Spinal cord (tissue), 10 donors: ENCODE data around the gene CCT7. TPM values are rescaled to one million over a fixed set of nuclear protein-coding genes. Genes with fewer than 3 reads are reported as not detected.

Source experiments
- DNase-seq, 6 donors: peaks; one replicate each; pipeline versions ENCODE4 v3.0.0 to v3.0.0-alpha.2; 2013 to 2015; ENCODE audit warnings: low spot score in 6 of 6, low read depth in 4 of 6
- H3K27ac ChIP-seq: one replicate; pipeline ENCODE4 v1.5.1; 2013; ENCODE audit warnings: low read depth, low read length, control low read depth
- H3K27me3 ChIP-seq: one replicate; pipeline ENCODE4 v1.6.1; 2013; ENCODE audit warnings: low read length; ENCODE audit not compliant: control insufficient read depth, insufficient read depth
- H3K36me3 ChIP-seq: one replicate; pipeline ENCODE4 v1.6.1; 2013; ENCODE audit warnings: low read length; ENCODE audit not compliant: control insufficient read depth, insufficient read depth
- H3K4me1 ChIP-seq: one replicate; pipeline ENCODE4 v1.6.1; 2013; ENCODE audit warnings: low read length; ENCODE audit not compliant: control insufficient read depth, insufficient read depth
- H3K4me3 ChIP-seq: one replicate; pipeline ENCODE4 v1.5.1; 2013; ENCODE audit warnings: low read depth, low read length, control low read depth
- H3K9me3 ChIP-seq: one replicate; pipeline ENCODE4 v1.6.1; 2013; ENCODE audit warnings: low read length; ENCODE audit not compliant: control insufficient read depth, insufficient read depth
- WGBS: methylation state at CpG from one replicate; pipeline ENCODE4 v1.1.5; 2013; ENCODE audit warnings: missing lambda C conversion rate; ENCODE audit not compliant: insufficient coverage; 5-methylcytosine and 5-hydroxymethylcytosine counted together
- polyA plus RNA-seq, 2 donors: library from polyadenylated mRNA; unstranded; fragments of 120-200 nt; gene quantifications; one replicate each; pipeline ENCODE4 v1.2.1, GENCODE V29; 2013; ENCODE audit not compliant: insufficient read length in 2 of 2
- total RNA-seq, 2 donors: library from RNA; depleted of rRNA in 1 of 2; stranded (reverse); fragments of 120-200 nt in 1 of 2; fragments of >200 nt in 1 of 2; gene quantifications; one replicate each; pipeline versions ENCODE4 v1.2.3 to v1.2.4, GENCODE V29; 2013 to 2014
- donor health status: healthy.

CCT7 gene
- total and polyA plus RNA-seq, 4 donors, result 194 to 248 (median 219) TPM

DNA sequence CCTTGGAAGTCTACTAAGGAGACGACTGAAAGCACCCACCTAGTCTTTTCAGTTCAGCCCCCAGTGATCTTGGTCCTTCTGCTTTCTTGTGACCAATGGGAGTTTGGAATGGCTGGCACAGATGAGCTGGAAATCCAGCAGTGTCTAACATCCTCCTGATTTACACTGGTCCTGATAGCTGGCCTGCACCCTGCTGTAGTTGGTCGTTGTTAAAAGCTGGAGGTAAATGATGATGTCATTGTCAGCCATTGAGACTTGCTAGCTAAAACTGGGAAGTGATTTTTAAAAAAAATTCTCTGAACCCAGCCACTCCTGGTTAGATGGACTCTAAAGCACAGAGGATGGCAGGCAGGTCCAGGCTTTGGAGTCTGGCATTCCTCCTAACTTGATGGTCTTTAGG is 19.3 kb downstream of the CCT7 start:
- Histone ChIP-seq H3K4me3 (no peak overlapping the region), H3K27ac (no peak overlapping the region), H3K4me1 (no peaks in the 10 kb centered on the region), H3K36me3 (peaks cover 70% of the 10 kb centered on the region), H3K9me3 (no peaks in the 10 kb centered on the region), H3K27me3 (no peaks in the 10 kb centered on the region)
- DNase-seq, result no peak
- WGBS, result 60% methylated on average over 1 of the region's 2 CpGs

DNA sequence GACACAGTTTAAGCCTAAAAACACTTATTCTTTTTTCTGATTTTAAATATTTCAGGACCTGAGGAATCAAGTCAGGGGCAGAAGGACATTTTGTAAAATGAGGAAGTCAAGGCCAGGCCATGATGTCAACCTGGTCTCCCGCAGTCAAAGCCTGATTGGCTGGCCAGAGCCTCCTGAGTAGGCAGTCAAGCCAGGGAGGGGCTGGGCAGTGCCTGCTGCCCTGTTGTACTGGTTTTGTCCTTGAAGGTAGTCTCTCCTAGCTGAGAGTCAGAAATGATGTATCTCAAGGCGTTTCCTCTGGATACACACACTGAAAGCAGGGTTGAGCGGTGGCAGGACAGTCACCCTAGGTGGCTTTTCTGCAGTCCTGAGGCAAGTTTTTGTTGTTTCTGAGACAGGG is 19.8 kb downstream of the CCT7 start:
- Histone ChIP-seq H3K9me3 (no peaks in the 10 kb centered on the region), H3K36me3 (peaks cover 70% of the 10 kb centered on the region), H3K4me3 (no peak overlapping the region), H3K4me1 (no peaks in the 10 kb centered on the region), H3K27me3 (no peaks in the 10 kb centered on the region), H3K27ac (no peak overlapping the region)
- 98% methylated on average over 3 of the region's 3 CpGs for WGBS
- no peak for DNase-seq

DNA sequence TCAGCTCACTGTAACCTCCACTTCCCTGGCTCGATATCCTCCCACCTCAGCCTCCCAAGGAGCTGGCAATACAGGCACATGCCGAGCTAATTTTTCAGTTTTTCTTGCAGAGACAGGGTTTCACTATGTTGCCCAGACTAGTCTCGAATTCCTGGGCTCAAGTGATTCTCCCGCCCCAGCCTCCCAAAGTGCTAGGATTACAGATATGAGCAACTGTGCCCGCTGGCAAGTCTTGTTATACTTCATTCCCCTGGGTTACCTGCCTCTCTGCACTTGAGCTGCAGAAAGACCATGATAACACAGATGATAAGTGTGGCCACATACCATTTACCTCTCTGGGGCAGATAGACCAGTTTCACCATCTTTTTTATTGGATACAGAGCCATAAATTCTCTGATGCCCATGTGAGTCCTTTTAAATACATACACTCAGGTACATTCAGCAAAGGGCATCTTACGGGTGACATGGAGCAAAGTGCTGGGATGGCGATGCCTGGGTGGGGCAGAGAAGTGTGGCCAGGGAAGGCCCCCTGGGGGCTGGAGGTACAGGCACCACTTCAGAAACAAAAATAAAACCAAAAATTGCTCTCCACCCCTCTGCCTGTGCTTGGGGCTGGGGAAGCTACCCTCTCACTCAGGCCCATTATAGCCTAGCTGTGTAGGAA is 20.4 kb downstream of the CCT7 start:
- no peak overlapping the region for H3K4me3 ChIP-seq
- 94% methylated on average over 6 of the region's 7 CpGs for WGBS
- no peak overlapping the region for H3K27ac ChIP-seq
- no peaks in the 10 kb centered on the region for H3K27me3 ChIP-seq
- no peaks in the 10 kb centered on the region for H3K9me3 ChIP-seq
- no peak for DNase-seq
- peaks cover 72% of the 10 kb centered on the region for H3K36me3 ChIP-seq
- no peaks in the 10 kb centered on the region for H3K4me1 ChIP-seq

DNA sequence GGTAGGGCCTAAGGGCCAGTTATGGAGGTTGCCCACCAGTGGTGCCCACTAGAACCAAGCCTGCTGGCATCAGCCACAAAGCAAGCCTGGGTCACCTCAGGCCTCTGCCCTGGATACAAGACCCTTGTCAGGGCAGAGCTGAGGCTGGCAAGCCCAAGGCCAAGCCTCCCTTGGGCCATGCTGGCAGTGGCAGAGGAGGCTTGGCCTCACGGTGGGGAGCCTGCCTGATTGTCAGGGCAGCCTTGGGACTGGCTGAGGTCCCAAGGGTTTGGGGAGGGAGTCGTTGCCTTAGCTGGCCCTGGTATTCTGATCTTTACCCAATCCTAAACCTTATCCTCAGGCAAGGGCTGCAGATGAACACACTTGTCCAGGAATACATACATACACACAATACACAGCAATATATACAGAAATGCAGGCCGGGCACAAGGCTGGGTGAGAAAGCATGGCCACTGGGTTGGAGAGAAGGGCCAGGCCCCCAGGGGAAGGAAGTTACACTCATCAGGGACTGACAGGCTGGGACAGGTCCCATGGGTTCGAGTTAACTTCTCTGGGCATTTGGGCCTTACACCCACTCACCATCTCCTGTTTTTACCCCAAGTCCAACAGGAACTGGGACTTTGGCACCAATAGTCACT is 21.0 kb downstream of the CCT7 start:
- Histone ChIP-seq H3K36me3 (peaks cover 72% of the 10 kb centered on the region), H3K4me3 (no peak overlapping the region), H3K27me3 (no peaks in the 10 kb centered on the region), H3K9me3 (no peaks in the 10 kb centered on the region), H3K4me1 (no peaks in the 10 kb centered on the region), H3K27ac (no peak overlapping the region)
- DNase-seq, result no peak
- WGBS, result 82% methylated on average over 1 of the region's 4 CpGs

DNA sequence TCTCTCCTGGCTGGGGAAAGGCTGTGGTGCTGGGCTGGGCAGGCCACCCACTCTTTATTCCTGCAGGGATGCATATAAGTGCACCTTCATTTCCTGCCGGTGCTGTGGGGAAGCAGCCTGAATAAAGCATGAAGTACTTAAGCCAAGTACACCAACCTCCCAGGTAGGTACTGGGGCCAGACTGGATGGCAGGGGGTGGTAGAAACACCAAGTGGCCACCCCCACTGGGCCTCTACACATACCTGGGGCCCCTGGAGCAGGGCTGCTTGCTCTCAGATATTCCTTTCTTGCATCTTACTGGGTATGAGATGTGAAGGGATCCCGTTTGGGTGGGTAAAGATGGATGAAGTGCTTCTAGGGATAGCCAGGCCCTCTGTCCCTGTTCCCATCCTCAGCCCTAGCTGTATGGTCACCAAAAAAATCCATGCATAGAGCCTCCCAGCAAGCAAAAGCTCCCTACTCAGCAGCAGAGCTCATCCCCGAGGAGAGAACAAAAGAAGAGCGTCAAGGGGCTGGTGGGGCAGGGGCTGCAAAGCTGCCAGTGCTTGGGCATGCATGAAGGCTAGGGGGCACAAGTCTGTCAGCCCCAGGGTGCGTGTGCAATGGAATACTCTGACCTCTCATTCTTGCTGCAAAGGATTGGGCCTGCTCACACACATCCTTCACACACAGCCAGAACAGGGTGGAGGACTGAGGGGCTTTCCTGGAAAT is 22.0 kb downstream of the CCT7 start:
- Histone ChIP-seq H3K9me3 (no peaks in the 10 kb centered on the region), H3K36me3 (peaks cover 70% of the 10 kb centered on the region), H3K27ac (no peak overlapping the region), H3K27me3 (no peaks in the 10 kb centered on the region), H3K4me3 (no peak overlapping the region), H3K4me1 (no peaks in the 10 kb centered on the region)
- 14% methylated on average over 1 of the region's 5 CpGs for WGBS
- DNase-seq, result no peak

DNA sequence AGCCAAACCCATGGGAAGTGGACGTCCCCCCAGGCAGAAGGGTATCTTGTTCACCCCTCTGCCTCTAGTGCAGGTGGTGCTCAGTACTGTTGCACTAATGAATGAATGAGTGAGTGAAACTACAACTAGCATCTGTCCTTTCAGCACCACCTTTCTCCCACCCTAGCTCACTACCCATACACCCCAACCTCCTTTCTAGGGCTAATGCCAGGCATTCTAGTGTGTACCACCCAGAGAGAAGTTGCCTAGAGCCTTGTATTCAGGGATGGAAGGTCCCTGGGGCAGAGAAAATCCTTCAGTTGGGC is 22.5 kb downstream of the CCT7 start:
- DNase-seq, result no peak
- Histone ChIP-seq H3K36me3 (peaks cover 67% of the 10 kb centered on the region), H3K27me3 (no peaks in the 10 kb centered on the region), H3K4me3 (no peak overlapping the region), H3K4me1 (no peaks in the 10 kb centered on the region), H3K9me3 (no peaks in the 10 kb centered on the region), H3K27ac (no peak overlapping the region)
- 80% methylated on average over 1 of the region's 1 CpG for WGBS

- H3K4me1 ChIP-seq, result no peaks in the 10 kb centered on the region
- no peak overlapping the region for H3K27ac ChIP-seq
- H3K4me3 ChIP-seq, result no peak overlapping the region
- DNase-seq, result no peak
- no peaks in the 10 kb centered on the region for H3K27me3 ChIP-seq
- H3K36me3 ChIP-seq, result peaks cover 65% of the 10 kb centered on the region
- no peaks in the 10 kb centered on the region for H3K9me3 ChIP-seq
- WGBS, result 97% methylated on average over 2 of the region's 2 CpGs
These were observed 22.9 kb downstream of the CCT7 start for GRCh38 chr2:73257021-73257420.

DNA sequence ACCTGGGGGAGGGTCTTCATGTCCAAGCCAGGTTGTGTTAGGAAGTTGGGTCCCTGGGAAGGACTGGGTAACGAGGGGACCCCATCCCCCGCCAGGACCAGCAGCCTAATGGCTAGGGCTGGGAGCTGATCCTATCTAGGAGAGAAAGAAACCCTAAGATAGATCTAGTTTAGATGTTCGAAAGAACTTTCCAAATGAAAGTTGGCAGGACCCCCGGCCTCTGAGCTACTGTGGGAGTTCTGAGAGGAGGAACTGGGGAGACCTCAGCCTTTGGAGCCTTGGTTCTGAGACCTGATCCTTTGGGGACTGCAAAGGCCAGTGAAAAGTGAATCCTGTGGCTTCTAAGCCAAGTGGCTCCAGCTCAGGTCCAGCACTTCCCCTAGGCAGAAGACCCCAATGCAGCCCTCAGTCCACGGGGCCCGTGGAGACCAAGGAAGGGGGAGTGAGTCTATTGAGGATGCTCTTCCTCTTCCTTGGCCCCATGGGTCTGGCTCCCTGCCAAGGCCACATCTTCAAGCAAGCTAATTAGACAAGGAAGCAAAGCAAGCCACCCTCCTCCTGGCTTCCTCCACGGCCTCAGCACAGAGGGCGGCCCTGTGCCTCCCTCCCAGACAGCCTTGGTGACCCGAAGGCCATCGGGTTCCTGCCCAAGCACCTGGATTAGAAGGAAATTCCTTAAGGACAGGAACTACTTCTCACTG is 23.5 kb downstream of the CCT7 start:
- Histone ChIP-seq H3K36me3 (peaks cover 63% of the 10 kb centered on the region), H3K4me3 (no peak overlapping the region), H3K9me3 (no peaks in the 10 kb centered on the region), H3K27me3 (no peaks in the 10 kb centered on the region), H3K27ac (no peak overlapping the region), H3K4me1 (no peaks in the 10 kb centered on the region)
- WGBS, result 79% methylated on average over 7 of the region's 10 CpGs
- no peak for DNase-seq

DNA sequence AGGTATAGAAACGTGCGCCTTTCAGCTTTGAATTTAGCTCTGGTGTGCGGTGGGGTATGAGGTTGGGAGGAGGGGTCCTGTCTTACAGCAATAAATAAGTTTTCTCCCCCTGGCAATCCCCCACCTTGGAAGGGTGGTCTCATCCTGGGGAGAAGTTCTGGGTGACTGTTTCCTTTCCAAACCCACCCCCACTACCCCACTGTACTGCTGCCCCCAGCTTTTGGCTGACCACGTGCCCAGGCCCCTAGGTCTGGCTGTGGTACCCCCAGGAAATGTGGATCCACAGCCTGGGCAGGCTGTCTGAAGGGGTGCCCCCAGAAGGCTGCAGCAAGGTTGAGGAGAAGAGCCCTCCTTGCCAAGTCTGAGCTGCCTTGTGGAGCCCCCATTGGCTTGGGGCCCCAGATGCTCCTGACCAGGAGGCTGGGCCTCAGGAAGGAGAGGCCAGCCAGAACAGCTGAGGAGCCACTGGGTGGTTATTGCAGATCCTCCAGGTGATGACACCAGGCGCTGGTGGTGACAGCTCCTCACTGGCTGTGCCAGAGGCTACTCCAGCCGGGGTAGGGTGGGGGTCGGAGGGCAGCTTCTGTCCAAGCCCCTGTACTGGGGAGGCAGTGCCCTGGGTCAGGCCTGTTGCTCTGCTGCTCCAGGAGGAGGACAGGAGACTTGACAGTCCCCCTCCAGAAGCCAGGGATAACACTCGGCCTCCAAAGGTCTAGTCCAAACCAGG is 24.2 kb downstream of the CCT7 start:
- peaks cover 63% of the 10 kb centered on the region for H3K36me3 ChIP-seq
- no peaks in the 10 kb centered on the region for H3K9me3 ChIP-seq
- 92% methylated on average over 4 of the region's 8 CpGs for WGBS
- no peaks in the 10 kb centered on the region for H3K4me1 ChIP-seq
- no peak for DNase-seq
- no peak overlapping the region for H3K27ac ChIP-seq
- no peak overlapping the region for H3K4me3 ChIP-seq
- no peaks in the 10 kb centered on the region for H3K27me3 ChIP-seq
